ENCODE measurements around the gene CHD5.

CHD5 gene

DNA sequence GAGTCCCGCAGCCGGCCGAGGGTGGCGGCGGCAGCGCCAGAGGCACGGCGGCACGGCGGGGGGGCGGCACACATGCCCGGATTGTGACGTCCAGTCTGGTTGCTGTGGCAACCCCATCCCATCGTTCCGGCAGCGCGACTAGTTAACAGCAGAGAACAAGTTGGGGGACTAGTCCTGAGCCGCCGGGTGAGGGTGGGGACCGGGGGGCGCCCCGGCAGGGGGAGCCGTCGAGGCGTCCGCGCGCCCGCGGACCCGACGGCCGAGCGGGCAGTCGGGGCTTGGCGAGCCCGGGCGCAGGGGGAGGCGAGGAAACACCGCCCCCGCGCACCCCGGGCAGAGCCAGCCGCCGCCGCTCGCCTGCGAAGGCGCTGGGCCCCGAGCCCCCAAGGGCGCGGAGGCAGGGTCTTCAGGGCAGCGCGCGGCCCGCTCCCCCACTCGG lies at the start of gene CHD5:
CHD5 (minus strand) TSS at position 54 of the 439 bp plus-strand sequence. CDS start 298 bp downstream, outside the sequence.
- Mint-ChIP-seq H3K4me3 (peak within 1 kb of the TSS; percentile 62 to 74 (median 73)), H3K4me1 (peaks cover 28% of the 10 kb centered on the region), H3K36me3 (ENCODE audit: low read depth) (peaks cover 18% of the 10 kb centered on the region), H3K9me3 (no peaks in the 10 kb centered on the region), H3K27ac (no peak within 1 kb of the TSS), H3K27me3 (ENCODE audit: low read depth) (peaks cover 42% of the 10 kb centered on the region)
- TF ChIP-seq, protein P1, sequence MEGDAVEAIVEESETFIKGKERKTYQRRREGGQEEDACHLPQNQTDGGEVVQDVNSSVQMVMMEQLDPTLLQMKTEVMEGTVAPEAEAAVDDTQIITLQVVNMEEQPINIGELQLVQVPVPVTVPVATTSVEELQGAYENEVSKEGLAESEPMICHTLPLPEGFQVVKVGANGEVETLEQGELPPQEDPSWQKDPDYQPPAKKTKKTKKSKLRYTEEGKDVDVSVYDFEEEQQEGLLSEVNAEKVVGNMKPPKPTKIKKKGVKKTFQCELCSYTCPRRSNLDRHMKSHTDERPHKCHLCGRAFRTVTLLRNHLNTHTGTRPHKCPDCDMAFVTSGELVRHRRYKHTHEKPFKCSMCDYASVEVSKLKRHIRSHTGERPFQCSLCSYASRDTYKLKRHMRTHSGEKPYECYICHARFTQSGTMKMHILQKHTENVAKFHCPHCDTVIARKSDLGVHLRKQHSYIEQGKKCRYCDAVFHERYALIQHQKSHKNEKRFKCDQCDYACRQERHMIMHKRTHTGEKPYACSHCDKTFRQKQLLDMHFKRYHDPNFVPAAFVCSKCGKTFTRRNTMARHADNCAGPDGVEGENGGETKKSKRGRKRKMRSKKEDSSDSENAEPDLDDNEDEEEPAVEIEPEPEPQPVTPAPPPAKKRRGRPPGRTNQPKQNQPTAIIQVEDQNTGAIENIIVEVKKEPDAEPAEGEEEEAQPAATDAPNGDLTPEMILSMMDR (IDR thresholded peaks at IDR 0.05; ENCODE audit: unreplicated experiment in 3 of 3): peak in 1 of 3 experiments; percentile 7

DNA sequence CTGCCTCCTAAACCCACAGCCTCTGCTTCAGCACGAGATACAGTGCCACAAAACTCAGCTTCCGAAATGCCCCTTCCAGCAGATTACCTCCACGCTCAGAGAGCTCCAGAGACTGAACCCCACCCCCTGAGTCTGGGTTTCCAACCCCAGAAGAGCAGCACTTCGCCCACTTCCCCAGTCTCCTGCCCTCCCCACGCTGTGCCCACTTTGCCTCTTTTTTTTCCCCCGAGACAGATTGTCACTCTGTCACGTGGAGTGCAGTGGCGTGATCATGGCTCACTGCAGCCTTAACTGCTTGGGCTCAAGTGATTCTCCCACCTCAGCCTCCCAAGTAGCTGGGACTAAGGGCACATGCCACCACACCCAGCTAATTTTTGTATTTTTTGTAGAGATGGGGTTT lies 45.5 kb upstream of the CHD5 start:
- Mint-ChIP-seq H3K4me1 (no peaks in the 10 kb centered on the region), H3K9me3 (no peaks in the 10 kb centered on the region), H3K4me3 (no peak overlapping the region), H3K36me3 (ENCODE audit: low read depth) (peaks cover 53% of the 10 kb centered on the region), H3K27me3 (ENCODE audit: low read depth) (no peaks in the 10 kb centered on the region), H3K27ac (peak overlapping the region in 1 of 3 experiments; percentile 53)
- TF ChIP-seq, protein P1 (IDR thresholded peaks at IDR 0.05; ENCODE audit: unreplicated experiment in 3 of 3): no peak

DNA sequence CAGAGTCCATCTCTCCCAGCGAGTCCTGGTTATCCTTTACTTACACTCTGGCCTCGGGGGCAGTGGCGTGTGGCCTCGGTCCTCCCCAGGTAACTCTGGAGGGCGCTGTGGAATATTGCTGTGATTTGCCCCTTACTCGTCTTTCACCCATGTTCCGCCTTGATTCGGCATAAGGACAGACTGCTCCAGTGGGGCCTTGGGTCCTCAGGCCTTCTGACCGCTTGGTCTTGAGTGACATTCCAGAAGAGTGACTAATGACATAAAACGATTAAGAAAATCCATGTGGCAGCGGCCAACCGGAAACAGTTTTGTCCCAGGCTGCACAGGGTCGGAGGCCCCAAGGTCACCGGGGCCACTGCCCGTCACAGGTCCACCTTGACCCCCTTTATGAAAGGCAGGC lies 44.6 kb upstream of the CHD5 start:
- Mint-ChIP-seq H3K27me3 (ENCODE audit: low read depth) (no peaks in the 10 kb centered on the region), H3K4me3 (no peak overlapping the region), H3K36me3 (ENCODE audit: low read depth) (peaks cover 50% of the 10 kb centered on the region), H3K9me3 (no peaks in the 10 kb centered on the region), H3K27ac (peak overlapping the region in 1 of 3 experiments; percentile 65), H3K4me1 (peaks cover 5% of the 10 kb centered on the region)
- TF ChIP-seq, protein P1 (IDR thresholded peaks at IDR 0.05; ENCODE audit: unreplicated experiment in 3 of 3): no peak

DNA sequence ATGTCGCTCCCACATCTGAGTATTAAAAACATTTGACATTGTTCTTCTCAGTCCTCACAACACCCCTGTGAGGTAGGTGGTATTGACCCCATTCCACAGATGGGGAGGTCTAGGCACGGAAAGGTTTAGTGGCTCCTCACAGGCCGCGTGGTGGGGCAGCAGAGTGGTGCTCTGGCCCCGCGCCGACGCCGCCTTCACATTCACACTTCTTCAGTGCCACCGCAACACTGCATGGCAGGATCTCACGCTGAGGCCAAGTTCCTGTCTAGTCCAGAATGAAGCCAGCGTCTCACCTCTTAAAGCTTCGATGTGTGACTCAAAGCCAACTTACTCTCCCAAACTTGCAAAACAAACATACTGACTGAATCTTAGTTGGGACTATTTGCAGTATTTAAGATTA lies 43.5 kb upstream of the CHD5 start:
- Mint-ChIP-seq H3K36me3 (ENCODE audit: low read depth) (peaks cover 47% of the 10 kb centered on the region), H3K4me3 (no peak overlapping the region), H3K9me3 (no peaks in the 10 kb centered on the region), H3K27ac (no peak overlapping the region), H3K27me3 (ENCODE audit: low read depth) (no peaks in the 10 kb centered on the region), H3K4me1 (peaks cover 10% of the 10 kb centered on the region)
- TF ChIP-seq, protein P1 (IDR thresholded peaks at IDR 0.05; ENCODE audit: unreplicated experiment in 3 of 3): no peak

DNA sequence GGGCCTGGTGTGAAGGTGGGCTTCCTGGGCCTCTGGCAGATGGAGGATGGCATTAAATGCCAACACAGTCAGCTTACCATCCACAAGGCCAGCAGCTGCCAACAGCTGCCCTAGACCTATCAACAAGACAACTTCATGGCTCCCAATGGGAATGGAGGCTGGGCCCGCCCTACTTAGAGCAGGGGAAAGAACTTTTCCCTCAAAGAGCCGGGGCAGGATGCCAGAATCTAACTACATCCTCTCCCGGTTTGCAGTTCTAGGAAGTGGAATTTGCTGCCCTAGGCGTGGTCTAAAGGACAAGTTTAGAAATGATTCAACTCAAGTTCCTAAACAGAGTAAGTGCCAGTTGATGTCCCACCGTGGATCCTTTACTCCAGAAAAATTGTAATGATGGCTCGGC lies 42.5 kb upstream of the CHD5 start:
- H3K4me1 Mint-ChIP-seq: peaks cover 13% of the 10 kb centered on the region
- TF ChIP-seq, protein P1 (IDR thresholded peaks at IDR 0.05; ENCODE audit: unreplicated experiment in 3 of 3): no peak
- H3K27me3 Mint-ChIP-seq (ENCODE audit: low read depth): peaks cover under 1% of the 10 kb centered on the region
- no peaks in the 10 kb centered on the region for H3K9me3 Mint-ChIP-seq
- H3K4me3 Mint-ChIP-seq: no peak overlapping the region
- H3K27ac Mint-ChIP-seq: no peak overlapping the region
- H3K36me3 Mint-ChIP-seq (ENCODE audit: low read depth): peaks cover 47% of the 10 kb centered on the region

DNA sequence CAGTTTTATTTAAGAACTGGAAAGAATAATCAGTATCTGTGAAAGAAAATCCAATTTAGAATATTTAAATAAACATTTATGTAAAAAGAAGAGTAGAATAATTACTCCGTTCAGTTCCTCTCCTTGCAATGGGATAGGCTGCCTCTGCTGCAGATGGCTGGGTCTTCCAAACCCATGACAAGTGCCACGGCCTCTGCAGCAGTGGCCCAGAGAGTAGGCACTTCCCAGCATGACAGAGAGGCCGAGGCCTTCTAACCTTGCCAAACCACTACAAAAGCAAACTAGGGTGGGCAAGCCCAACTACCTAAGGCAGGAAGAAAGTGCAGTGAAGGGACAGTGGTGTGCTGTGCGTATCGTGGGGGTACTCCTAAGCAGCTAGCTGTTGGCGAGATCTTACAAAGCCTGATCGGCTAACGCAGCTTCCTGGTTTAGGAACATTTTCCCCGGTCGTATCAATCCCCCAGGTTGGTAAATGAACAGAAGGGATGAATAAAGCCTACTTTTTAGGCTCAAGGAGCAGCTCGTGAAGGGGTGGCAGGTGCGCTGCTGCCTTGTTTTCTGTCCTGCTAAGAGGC lies 41.2 kb upstream of the CHD5 start:
- Mint-ChIP-seq H3K27me3 (ENCODE audit: low read depth) (peaks cover 3% of the 10 kb centered on the region), H3K36me3 (ENCODE audit: low read depth) (peaks cover 45% of the 10 kb centered on the region), H3K4me1 (peaks cover 13% of the 10 kb centered on the region), H3K27ac (no peak overlapping the region), H3K4me3 (no peak overlapping the region), H3K9me3 (no peaks in the 10 kb centered on the region)
- TF ChIP-seq, protein P1 (IDR thresholded peaks at IDR 0.05; ENCODE audit: unreplicated experiment in 3 of 3): no peak

All from nephron (organoid).